Mammary epithelial cell (primary cell): ENCODE data around the gene PLPPR1.

Experiments used
- CTCF ChIP-seq, 2 donors: IDR thresholded peaks in 1 of 2; conservative IDR thresholded peaks in 1 of 2; 2 replicates each; pipeline ENCODE4 v1.5.1; 2011 to 2012; ENCODE audit warnings: inconsistent platforms in 2 of 2, low read length in 2 of 2, mild to moderate bottlenecking in 2 of 2, control low read depth in 1 of 2, low read depth in 1 of 2; ENCODE audit not compliant: insufficient read depth in 1 of 2; ENCODE audit errors: extremely low read depth in 1 of 2
- EZH2 ChIP-seq: IDR thresholded peaks from 2 replicates; pipeline ENCODE4 v1.6.1; 2012; ENCODE audit warnings: low read length, inconsistent platforms, borderline replicate concordance

GRCh38 chr9:101323129-101323528 lies 294.6 kb downstream of the PLPPR1 start:
- TF ChIP-seq CTCF (conservative IDR thresholded peaks at IDR 0.05 in 1 of 2, IDR thresholded peaks at IDR 0.05 in 1 of 2; ENCODE audit: extremely low read depth in 1 of 2, insufficient read depth in 1 of 2, low read depth in 1 of 2, low read length in 2 of 2) (no peak), EZH2 (no peak)
